Caco-2 (cell line): ENCODE data around the gene GRB10. TPM values are rescaled to one million over a fixed set of nuclear protein-coding genes. Genes with fewer than 3 reads are reported as not detected.

Source experiments
- BruUV-seq: library from RNA; stranded (reverse); fragments of 400-500 nt; replicated peaks from 2 replicates; lab custom pipeline; 2021; lab: Mats Ljungman, UMichigan
- CTCF ChIA-PET: fragments of 300-600 bp; sonication (Branson Sonifier 250); formaldehyde crosslinking; loops from one replicate; lab custom pipeline; 2022; ENCODE audit warnings: antibody characterized with exemption; lab: Charles Lee
- POLR2A ChIA-PET: fragments of 300-600 bp; sonication (Branson Sonifier 250); formaldehyde crosslinking; loops from one replicate; lab custom pipeline; 2022; ENCODE audit warnings: antibody characterized with exemption; lab: Charles Lee
- DNase-seq, 2 experiments: peaks; one replicate each; pipeline versions ENCODE4 v3.0.0 to v3.0.0-alpha.2; 2020 to 2022
- H3K27me3 ChIP-seq: replicated peaks from 2 replicates; pipeline ENCODE4 v1.6.0; 2011; ENCODE audit warnings: low read length; ENCODE audit not compliant: control insufficient read depth, insufficient read depth
- H3K36me3 ChIP-seq: 2 replicates; pipeline ENCODE4 v1.5.1; 2011; ENCODE audit warnings: low read length; ENCODE audit not compliant: control insufficient read depth, insufficient read depth
- H3K4me1 ChIP-seq: fragments of 250-450 bp; sonication (Bioruptor Pico); 2 replicates; pipeline ENCODE4 v1.5.1; 2020; ENCODE audit warnings: mild to moderate bottlenecking
- H3K4me3 ChIP-seq: 2 replicates; pipeline ENCODE4 v1.5.1; 2011; ENCODE audit warnings: low read depth, mild to moderate bottlenecking, control low read depth, low read length
- H3K9me3 ChIP-seq: fragments of 250-450 bp; sonication (Bioruptor Pico); 2 replicates; pipeline ENCODE4 v1.5.1; 2020; ENCODE audit warnings: mild to moderate bottlenecking, moderate library complexity
- H3K27ac Mint-ChIP-seq: one replicate; pipeline ENCODE4 v1.8.0; 2022; ENCODE audit warnings: mixed read lengths; ENCODE audit not compliant: unreplicated experiment
- H3K27me3 Mint-ChIP-seq: one replicate; pipeline ENCODE4 v1.8.0; 2022; ENCODE audit warnings: mixed read lengths; ENCODE audit not compliant: insufficient read depth, unreplicated experiment
- H3K36me3 Mint-ChIP-seq: one replicate; pipeline ENCODE4 v1.8.0; 2022; ENCODE audit warnings: mild to moderate bottlenecking, mixed read lengths; ENCODE audit not compliant: insufficient read depth, unreplicated experiment
- H3K4me1 Mint-ChIP-seq: one replicate; pipeline ENCODE4 v1.8.0; 2022; ENCODE audit warnings: low read depth, mixed read lengths; ENCODE audit not compliant: unreplicated experiment
- H3K4me3 Mint-ChIP-seq: one replicate; pipeline ENCODE4 v1.8.0; 2022; ENCODE audit warnings: mild to moderate bottlenecking, moderate library complexity, mixed read lengths; ENCODE audit not compliant: unreplicated experiment
- H3K9me3 Mint-ChIP-seq: one replicate; pipeline ENCODE4 v1.8.0; 2022; ENCODE audit warnings: mixed read lengths; ENCODE audit not compliant: unreplicated experiment
- CTCF ChIP-seq, 2 experiments: fragments of 200-600 bp in 1 of 2; IDR thresholded peaks; 1 replicate in 1 of 2; 2 replicates in 1 of 2; pipeline versions ENCODE4 v1.5.1 to v1.8.0; 2011 to 2022; ENCODE audit warnings: antibody characterized with exemption in 1 of 2, control low read depth in 1 of 2, inconsistent platforms in 1 of 2, low read depth in 1 of 2, low read length in 1 of 2, mild to moderate bottlenecking in 1 of 2, moderate library complexity in 1 of 2; ENCODE audit not compliant: insufficient read depth in 1 of 2, severe bottlenecking in 1 of 2, unreplicated experiment in 1 of 2
- intact Hi-C: fragments of 100-400 bp; cut with micrococcal nuclease; formaldehyde crosslinking; loops from one replicate; pipeline ENCODE4 v1.10.0; 2022; ENCODE audit not compliant: unreplicated experiment
- total RNA-seq: library from RNA; stranded (reverse); gene quantifications from 2 replicates; pipeline ENCODE4 v1.2.3, GENCODE V29; 2022

The GRB10 gene
- total RNA-seq, 1 experiment from 2014 or later: 79.3 TPM

GRCh38 chr7:50640256-50640655 is 142.4 kb downstream of the GRB10 start:
- ChIA-PET POLR2A (no interaction called here), CTCF (interaction anchor here (0.5 kb wide), 1 partner anchor 501 kb away, joined by 5 read pairs; no protein-coding TSS in a partner anchor)
- BruUV-seq: no TSS peak

GRCh38 chr7:50637725-50638643 is 144.7 kb downstream of the GRB10 start:
- Histone ChIP-seq H3K9me3 (0 out of 2 replicates have a peak, but pooled peaks cover 3% of the 10 kb centered on the region), H3K27me3 (no peaks in the 10 kb centered on the region), H3K36me3 (no peaks in the 10 kb centered on the region), H3K4me1 (peaks cover 4% of the 10 kb centered on the region), H3K4me3 (no peak overlapping the region)
- no peak for TF ChIP-seq CTCF (IDR thresholded peaks at IDR 0.05; ENCODE audit: insufficient read depth in 1 of 2, low read depth in 1 of 2, low read length in 1 of 2, severe bottlenecking in 1 of 2, unreplicated experiment in 1 of 2)
- intact Hi-C loops: loop anchor here (10.0 kb wide), 1 partner anchor 367 kb away; no protein-coding TSS in a partner anchor
- POLR2A ChIA-PET: no interaction called here
- no TSS peak for BruUV-seq
- Mint-ChIP-seq H3K27ac (no peak overlapping the region), H3K36me3 (peaks cover 26% of the 10 kb centered on the region), H3K4me3 (no peak overlapping the region), H3K9me3 (peaks cover 13% of the 10 kb centered on the region), H3K27me3 (no peaks in the 10 kb centered on the region), H3K4me1 (peaks cover 13% of the 10 kb centered on the region)
- DNase-seq: no peak
- CTCF ChIA-PET: no interaction called here

More at GRCh38 chr7:50640256-50640655, 142.4 kb downstream of the GRB10 start:
- no peak overlapping the region for H3K27ac Mint-ChIP-seq
- no peaks in the 10 kb centered on the region for H3K36me3 ChIP-seq
- H3K4me3 Mint-ChIP-seq: no peak overlapping the region
- H3K4me3 ChIP-seq: no peak overlapping the region
- peaks cover 5% of the 10 kb centered on the region for H3K9me3 Mint-ChIP-seq
- H3K4me1 ChIP-seq: no peaks in the 10 kb centered on the region
- peaks cover 18% of the 10 kb centered on the region for H3K36me3 Mint-ChIP-seq
- H3K27me3 Mint-ChIP-seq: no peaks in the 10 kb centered on the region
- no peak for DNase-seq
- H3K9me3 ChIP-seq: 0 out of 2 replicates have a peak, but pooled peaks cover 3% of the 10 kb centered on the region
- intact Hi-C loops: loop anchor here (5.0 kb wide), 2 partner anchors 37 to 522 kb away; no protein-coding TSS in a partner anchor
- H3K4me1 Mint-ChIP-seq: peaks cover 3% of the 10 kb centered on the region
- H3K27me3 ChIP-seq: no peaks in the 10 kb centered on the region
- TF ChIP-seq CTCF (IDR thresholded peaks at IDR 0.05; ENCODE audit: insufficient read depth in 1 of 2, low read depth in 1 of 2, low read length in 1 of 2, severe bottlenecking in 1 of 2, unreplicated experiment in 1 of 2): no peak

GRCh38 chr7:50634378-50634777 is 148.3 kb downstream of the GRB10 start:
- intact Hi-C loops: loop anchor here (10.0 kb wide), 1 partner anchor 370 kb away; no protein-coding TSS in a partner anchor
- ChIA-PET CTCF (interaction anchor here (1.4 kb wide), 1 partner anchor 19 kb away, joined by 7 read pairs; no protein-coding TSS in a partner anchor), POLR2A (no interaction called here)
- BruUV-seq: no TSS peak
- H3K27ac Mint-ChIP-seq: no peak overlapping the region
- no peak for TF ChIP-seq CTCF (IDR thresholded peaks at IDR 0.05; ENCODE audit: insufficient read depth in 1 of 2, low read depth in 1 of 2, low read length in 1 of 2, severe bottlenecking in 1 of 2, unreplicated experiment in 1 of 2)
- Histone ChIP-seq H3K27me3 (no peaks in the 10 kb centered on the region), H3K4me3 (no peak overlapping the region), H3K4me1 (peaks cover 9% of the 10 kb centered on the region), H3K36me3 (no peaks in the 10 kb centered on the region), H3K9me3 (0 out of 2 replicates have a peak, but pooled peaks cover 3% of the 10 kb centered on the region)
- peaks cover 12% of the 10 kb centered on the region for H3K36me3 Mint-ChIP-seq
- no peak overlapping the region for H3K4me3 Mint-ChIP-seq
- H3K27me3 Mint-ChIP-seq: no peaks in the 10 kb centered on the region
- peaks cover 13% of the 10 kb centered on the region for H3K9me3 Mint-ChIP-seq
- H3K4me1 Mint-ChIP-seq: peaks cover 15% of the 10 kb centered on the region
- DNase-seq: no peak
